ENCODE measurements around the gene BRICD5. TPM values are rescaled to one million over a fixed set of nuclear protein-coding genes. Genes with fewer than 3 reads are reported as not detected.
"Not testable (repeated sequence)": the region's sequence is repeated elsewhere in the genome, so short reads cannot be mapped to it uniquely, and the experiment has no call there.

BRICD5 gene
- total RNA-seq, 1 donor from 2014 or later = 25.1 TPM

DNA sequence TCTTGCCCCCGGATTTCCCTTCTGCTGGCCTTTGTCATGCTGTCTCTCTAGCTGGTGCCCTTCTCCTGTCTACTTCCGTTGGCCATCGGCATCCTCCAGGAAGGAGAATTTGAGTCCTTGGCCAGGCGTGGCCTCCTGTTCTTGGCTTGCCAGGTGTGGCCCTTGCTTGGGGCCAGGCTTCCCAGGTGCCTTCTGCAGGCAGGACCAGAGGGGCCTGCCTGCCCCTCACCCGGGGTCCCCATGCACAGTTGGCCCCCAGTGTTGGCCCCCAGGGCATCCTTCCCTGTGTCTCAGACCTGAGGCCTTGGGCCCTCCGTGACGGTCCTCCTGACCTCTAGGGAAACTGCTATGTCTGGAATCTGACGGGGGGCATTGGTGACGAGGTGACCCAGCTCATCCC, 2.8 kb downstream of the BRICD5 start:
- Mint-ChIP-seq H3K36me3 (ENCODE audit: low read depth) (peaks cover 19% of the 10 kb centered on the region), H3K27me3 (ENCODE audit: insufficient read depth) (peaks cover 4% of the 10 kb centered on the region), H3K27ac (peak overlapping the region; percentile 67), H3K4me3 (peak overlapping the region; percentile 86), H3K9me3 (no peaks in the 10 kb centered on the region), H3K4me1 (ENCODE audit: low read depth) (peaks cover 33% of the 10 kb centered on the region)
- intact Hi-C loops (cut with micrococcal nuclease) = no loop called here
- no peak for DNase-seq (ENCODE audit: low spot score)

DNA sequence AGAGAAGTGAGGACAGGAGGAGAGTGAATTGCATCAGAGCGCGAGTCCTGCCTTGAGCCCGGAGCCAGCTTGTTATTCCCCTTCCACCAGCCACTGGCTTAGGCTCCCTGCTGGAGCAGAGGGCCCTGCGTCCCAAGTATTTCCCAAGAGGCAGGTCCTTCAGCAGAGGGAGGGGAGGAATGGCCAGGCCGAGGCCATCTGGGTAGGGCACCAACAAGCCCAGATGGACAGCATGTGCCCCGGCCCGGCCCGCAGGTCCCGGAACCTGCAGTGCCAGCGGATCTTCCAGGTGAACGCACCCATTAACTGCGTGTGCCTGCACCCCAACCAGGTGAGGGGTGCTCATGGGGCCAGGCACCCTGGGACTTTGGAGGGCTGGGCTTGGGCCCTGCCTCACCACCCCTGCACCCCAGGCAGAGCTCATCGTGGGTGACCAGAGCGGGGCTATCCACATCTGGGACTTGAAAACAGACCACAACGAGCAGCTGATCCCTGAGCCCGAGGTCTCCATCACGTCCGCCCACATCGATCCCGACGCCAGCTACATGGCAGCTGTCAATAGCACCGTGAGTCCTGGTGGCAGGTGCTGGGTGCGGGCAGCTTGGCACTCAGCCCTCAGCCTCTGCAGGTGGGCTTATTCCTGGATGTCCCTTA, 3.8 kb downstream of the BRICD5 start:
- peak overlapping the region; percentile 86 for H3K4me3 Mint-ChIP-seq
- H3K4me1 Mint-ChIP-seq (ENCODE audit: low read depth) = peaks cover 25% of the 10 kb centered on the region
- H3K27ac Mint-ChIP-seq = peak overlapping the region; percentile 67
- H3K36me3 Mint-ChIP-seq (ENCODE audit: low read depth) = peaks cover 12% of the 10 kb centered on the region
- intact Hi-C loops (cut with micrococcal nuclease) = no loop called here
- no peak for DNase-seq (ENCODE audit: low spot score)
- H3K9me3 Mint-ChIP-seq = no peaks in the 10 kb centered on the region
- H3K27me3 Mint-ChIP-seq (ENCODE audit: insufficient read depth) = peaks cover 7% of the 10 kb centered on the region

- no peak for DNase-seq (ENCODE audit: low spot score)
- Mint-ChIP-seq H3K4me3 (peak overlapping the region; percentile 86), H3K27me3 (ENCODE audit: insufficient read depth) (peaks cover 11% of the 10 kb centered on the region), H3K27ac (peak overlapping the region; percentile 68), H3K36me3 (ENCODE audit: low read depth) (peaks cover 11% of the 10 kb centered on the region), H3K9me3 (no peaks in the 10 kb centered on the region), H3K4me1 (ENCODE audit: low read depth) (peaks cover 22% of the 10 kb centered on the region)
- intact Hi-C loops (cut with micrococcal nuclease) = no loop called here
Measured at GRCh38 chr16:2206420-2206779, 4.3 kb downstream of the BRICD5 start.

- DNase-seq (ENCODE audit: low spot score) = no peak
- H3K27me3 Mint-ChIP-seq (ENCODE audit: insufficient read depth) = peaks cover 11% of the 10 kb centered on the region
- H3K4me1 Mint-ChIP-seq (ENCODE audit: low read depth) = peaks cover 22% of the 10 kb centered on the region
- intact Hi-C loops (cut with micrococcal nuclease) = loop anchor here (1.0 kb wide), 7 partner anchors 9 to 476 kb away; partner anchors contain the start of genes E4F1, ECI1, KCTD5 and NTHL1
- H3K4me3 Mint-ChIP-seq = peak overlapping the region; percentile 86
- peaks cover 11% of the 10 kb centered on the region for H3K36me3 Mint-ChIP-seq (ENCODE audit: low read depth)
- H3K27ac Mint-ChIP-seq = peak overlapping the region; percentile 67
- no peaks in the 10 kb centered on the region for H3K9me3 Mint-ChIP-seq
Measured at GRCh38 chr16:2205967-2206313, 4.7 kb downstream of the BRICD5 start.

- no peaks in the 10 kb centered on the region for H3K9me3 Mint-ChIP-seq
- H3K36me3 Mint-ChIP-seq (ENCODE audit: low read depth) = peaks cover 11% of the 10 kb centered on the region
- intact Hi-C loops (cut with micrococcal nuclease) = loop anchor here (1.0 kb wide), 7 partner anchors 10 to 477 kb away; partner anchors contain the start of genes E4F1, ECI1, KCTD5 and NTHL1
Measured at GRCh38 chr16:2205104-2205966, 5.3 kb downstream of the BRICD5 start, which contains the start of gene MLST8. Gene MLST8, plus strand, starts transcription at chr16:2205454. Its CDS starts 632 bp downstream, at chr16:2206086.

DNA sequence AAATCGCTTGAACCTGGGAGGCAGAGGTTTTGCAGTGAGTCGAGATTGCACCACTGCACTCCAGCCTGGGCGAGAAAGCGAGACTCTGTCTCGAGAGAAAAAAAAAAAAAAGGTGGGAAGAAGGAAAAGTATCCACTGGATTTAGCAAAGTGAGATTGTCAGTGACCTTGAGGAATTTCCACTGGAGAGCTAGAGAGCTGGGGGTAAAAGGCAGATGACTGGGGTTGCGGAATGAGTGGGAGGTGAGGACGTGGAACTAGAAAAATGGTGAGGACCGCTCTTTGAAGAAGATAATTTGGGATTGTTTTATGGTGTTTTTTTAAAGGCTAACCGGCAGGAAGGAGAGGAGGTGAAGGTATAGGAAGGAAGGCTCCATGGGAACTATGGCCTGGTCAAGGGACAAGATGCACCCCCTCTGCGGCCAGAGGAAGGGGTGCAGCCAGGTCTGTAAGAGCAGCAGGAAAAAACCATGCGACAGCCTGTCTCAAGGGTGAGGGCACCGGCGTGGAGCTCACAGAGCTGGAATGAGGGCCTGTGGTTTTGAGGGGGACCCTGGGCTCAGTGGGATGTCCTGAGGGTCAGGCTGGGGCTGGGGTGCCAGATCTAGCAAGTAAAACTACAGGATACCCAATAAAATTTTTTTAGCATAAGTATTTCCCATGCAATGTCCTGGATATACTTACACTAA, 6.1 kb downstream of the BRICD5 start:
- no peak for DNase-seq (ENCODE audit: low spot score)
- intact Hi-C loops (cut with micrococcal nuclease) = loop anchor here (1.0 kb wide), 7 partner anchors 11 to 478 kb away; partner anchors contain the start of genes E4F1, ECI1, KCTD5 and NTHL1
- Mint-ChIP-seq H3K4me3 (peak overlapping the region; percentile 76), H3K36me3 (ENCODE audit: low read depth) (peaks cover 11% of the 10 kb centered on the region), H3K27ac (peak overlapping the region; percentile 55), H3K27me3 (ENCODE audit: insufficient read depth) (peaks cover 13% of the 10 kb centered on the region), H3K9me3 (no peaks in the 10 kb centered on the region), H3K4me1 (ENCODE audit: low read depth) (peaks cover 22% of the 10 kb centered on the region)

More at GRCh38 chr16:2205104-2205966, 5.3 kb downstream of the BRICD5 start, which contains the start of gene MLST8:
- peak within 1 kb of the TSS; percentile 68 for H3K27ac Mint-ChIP-seq
- peaks cover 13% of the 10 kb centered on the region for H3K27me3 Mint-ChIP-seq (ENCODE audit: insufficient read depth)
- H3K4me3 Mint-ChIP-seq = peak within 1 kb of the TSS; percentile 86
- peak; percentile 90 for DNase-seq (ENCODE audit: low spot score)
- H3K4me1 Mint-ChIP-seq (ENCODE audit: low read depth) = peaks cover 22% of the 10 kb centered on the region

DNA sequence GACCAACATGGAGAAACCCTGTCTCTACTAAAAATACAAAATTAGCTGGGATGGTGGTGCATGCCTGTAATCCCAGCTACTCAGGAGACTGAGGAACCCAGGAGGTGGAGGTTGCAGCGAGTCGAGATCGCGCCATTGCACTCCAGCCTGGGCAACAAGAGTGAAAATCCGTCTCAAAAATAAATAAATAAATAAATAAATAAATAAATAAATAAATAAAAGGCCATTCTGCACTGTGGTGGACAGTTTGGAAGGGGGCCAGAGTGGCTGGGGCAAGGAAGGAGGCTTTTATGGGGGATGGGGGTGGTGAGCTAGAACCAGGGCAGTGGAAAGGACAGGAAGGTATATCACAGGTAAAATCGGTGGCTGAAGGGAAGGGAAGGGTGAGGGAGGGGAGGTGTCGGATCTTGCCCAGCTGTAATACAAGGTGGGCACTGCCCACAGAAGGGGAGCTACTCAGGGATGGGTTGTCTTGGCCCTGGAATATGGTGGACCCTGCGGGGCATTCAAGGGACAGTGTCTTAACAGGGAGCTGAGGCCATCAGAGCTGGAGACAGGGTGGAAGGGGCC, 7.5 kb downstream of the BRICD5 start:
- H3K9me3 Mint-ChIP-seq; DNase-seq (ENCODE audit: low spot score); H3K36me3 Mint-ChIP-seq (ENCODE audit: low read depth); intact Hi-C loops (cut with micrococcal nuclease): not testable (repeated sequence)
- H3K4me3 Mint-ChIP-seq = peak overlapping the region; percentile 76
- peaks cover 22% of the 10 kb centered on the region for H3K4me1 Mint-ChIP-seq (ENCODE audit: low read depth)
- peaks cover 19% of the 10 kb centered on the region for H3K27me3 Mint-ChIP-seq (ENCODE audit: insufficient read depth)
- H3K27ac Mint-ChIP-seq = peak overlapping the region; percentile 53

GRCh38 chr16:2200313-2200712, 10.3 kb downstream of the BRICD5 start:
- DNase-seq (ENCODE audit: low spot score) = no peak
- Mint-ChIP-seq H3K27ac (no peak overlapping the region), H3K4me3 (no peak overlapping the region), H3K4me1 (ENCODE audit: low read depth) (peaks cover 11% of the 10 kb centered on the region), H3K27me3 (ENCODE audit: insufficient read depth) (peaks cover 29% of the 10 kb centered on the region), H3K36me3 (ENCODE audit: low read depth) (no peaks in the 10 kb centered on the region), H3K9me3 (no peaks in the 10 kb centered on the region)
- intact Hi-C loops (cut with micrococcal nuclease) = no loop called here

- Mint-ChIP-seq H3K36me3 (ENCODE audit: low read depth) (no peaks in the 10 kb centered on the region), H3K27ac (no peak overlapping the region), H3K9me3 (no peaks in the 10 kb centered on the region), H3K27me3 (ENCODE audit: insufficient read depth) (peaks cover 34% of the 10 kb centered on the region), H3K4me1 (ENCODE audit: low read depth) (peaks cover 10% of the 10 kb centered on the region), H3K4me3 (no peak overlapping the region)
- intact Hi-C loops (cut with micrococcal nuclease) = loop anchor here (5.0 to 10.0 kb wide), 2 partner anchors 177 to 225 kb away; partner anchors contain the start of gene CCNF
- DNase-seq (ENCODE audit: low spot score) = no peak
Measured at GRCh38 chr16:2199621-2200139, 11.0 kb downstream of the BRICD5 start.

DNA sequence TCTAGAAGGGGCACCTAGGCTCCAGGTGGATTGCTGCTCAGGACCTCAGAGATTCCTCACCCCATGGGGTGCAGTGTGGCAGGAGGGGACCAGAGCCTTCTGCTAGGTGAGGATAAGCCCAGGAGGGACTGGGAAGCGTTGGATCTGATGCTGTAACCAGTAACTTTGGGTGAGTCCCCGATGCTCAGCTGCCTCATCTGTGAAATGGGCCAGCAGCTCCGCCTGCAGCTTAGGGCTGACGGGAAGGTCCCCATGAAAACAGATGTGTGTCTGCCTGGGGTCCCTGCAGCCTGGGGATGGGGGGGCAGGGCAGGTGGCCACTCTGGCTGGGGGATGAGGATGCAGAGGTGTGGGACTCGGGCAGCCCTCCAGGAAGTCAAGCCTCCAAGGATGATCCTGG, 11.6 kb downstream of the BRICD5 start:
- no peaks in the 10 kb centered on the region for H3K36me3 Mint-ChIP-seq (ENCODE audit: low read depth)
- peaks cover 35% of the 10 kb centered on the region for H3K27me3 Mint-ChIP-seq (ENCODE audit: insufficient read depth)
- intact Hi-C loops (cut with micrococcal nuclease) = loop anchor here (5.0 to 10.0 kb wide), 2 partner anchors 177 to 226 kb away; partner anchors contain the start of gene CCNF
- H3K27ac Mint-ChIP-seq = no peak overlapping the region
- H3K4me3 Mint-ChIP-seq = no peak overlapping the region
- no peaks in the 10 kb centered on the region for H3K9me3 Mint-ChIP-seq
- peaks cover 4% of the 10 kb centered on the region for H3K4me1 Mint-ChIP-seq (ENCODE audit: low read depth)
- no peak for DNase-seq (ENCODE audit: low spot score)

DNA sequence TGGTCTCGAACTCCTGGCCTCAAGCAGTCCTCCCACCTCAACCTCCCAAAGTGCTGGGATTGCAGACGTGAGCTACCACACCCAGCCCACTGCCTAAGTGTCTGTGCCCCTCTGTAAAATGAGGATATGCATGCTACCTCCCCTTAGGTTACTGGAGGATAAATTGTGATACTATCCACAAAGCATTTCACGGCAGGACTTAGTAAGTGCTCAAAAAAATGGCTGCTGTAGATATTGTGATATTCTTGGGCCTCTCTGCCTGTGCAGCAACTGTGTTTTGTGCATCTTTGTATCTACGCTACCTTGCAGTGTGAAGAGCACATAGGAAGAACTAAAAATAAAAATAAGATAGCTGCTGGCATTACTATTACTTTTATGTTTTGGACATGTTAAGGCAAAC, 12.4 kb downstream of the BRICD5 start:
- peak overlapping the region; percentile 64 for H3K4me3 Mint-ChIP-seq
- H3K36me3 Mint-ChIP-seq (ENCODE audit: low read depth) = no peaks in the 10 kb centered on the region
- DNase-seq (ENCODE audit: low spot score) = no peak
- intact Hi-C loops (cut with micrococcal nuclease) = loop anchor here (5.0 to 10.0 kb wide), 2 partner anchors 176 to 227 kb away; partner anchors contain the start of gene CCNF
- no peaks in the 10 kb centered on the region for H3K4me1 Mint-ChIP-seq (ENCODE audit: low read depth)
- peaks cover 36% of the 10 kb centered on the region for H3K27me3 Mint-ChIP-seq (ENCODE audit: insufficient read depth)
- no peaks in the 10 kb centered on the region for H3K9me3 Mint-ChIP-seq
- no peak overlapping the region for H3K27ac Mint-ChIP-seq

DNA sequence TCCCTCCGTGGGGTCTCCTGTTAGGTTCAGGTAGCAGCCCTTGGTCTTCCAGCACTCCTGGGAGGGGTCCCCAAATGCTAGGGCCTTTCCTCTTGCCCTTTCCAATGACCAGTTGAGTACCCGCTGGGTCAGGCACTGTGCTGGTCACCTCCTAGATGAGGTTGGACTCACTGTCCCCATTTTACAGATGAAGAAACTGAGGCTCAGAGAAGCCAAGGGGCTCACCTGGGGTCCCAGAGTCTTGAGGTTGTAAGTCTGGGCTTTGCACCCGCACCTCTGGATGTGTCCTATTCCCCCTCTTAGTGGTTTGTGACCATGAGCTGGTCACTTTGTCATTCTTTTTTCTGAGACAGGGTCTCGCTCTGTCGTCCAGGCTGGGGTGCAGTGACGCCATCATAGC, 12.9 kb downstream of the BRICD5 start:
- H3K4me1 Mint-ChIP-seq (ENCODE audit: low read depth) = no peaks in the 10 kb centered on the region
- H3K4me3 Mint-ChIP-seq = peak overlapping the region; percentile 64
- DNase-seq (ENCODE audit: low spot score) = no peak
- intact Hi-C loops (cut with micrococcal nuclease) = loop anchor here (5.0 to 10.0 kb wide), 2 partner anchors 175 to 227 kb away; partner anchors contain the start of gene CCNF
- no peak overlapping the region for H3K27ac Mint-ChIP-seq
- no peaks in the 10 kb centered on the region for H3K36me3 Mint-ChIP-seq (ENCODE audit: low read depth)
- peaks cover 36% of the 10 kb centered on the region for H3K27me3 Mint-ChIP-seq (ENCODE audit: insufficient read depth)
- H3K9me3 Mint-ChIP-seq = no peaks in the 10 kb centered on the region
